ENCODE data around the gene CEP104. TPM values are rescaled to one million over a fixed set of nuclear protein-coding genes. Genes with fewer than 3 reads are reported as not detected.

The CEP104 gene
- total RNA-seq, 1 donor from 2014 or later: 40.3 TPM

DNA sequence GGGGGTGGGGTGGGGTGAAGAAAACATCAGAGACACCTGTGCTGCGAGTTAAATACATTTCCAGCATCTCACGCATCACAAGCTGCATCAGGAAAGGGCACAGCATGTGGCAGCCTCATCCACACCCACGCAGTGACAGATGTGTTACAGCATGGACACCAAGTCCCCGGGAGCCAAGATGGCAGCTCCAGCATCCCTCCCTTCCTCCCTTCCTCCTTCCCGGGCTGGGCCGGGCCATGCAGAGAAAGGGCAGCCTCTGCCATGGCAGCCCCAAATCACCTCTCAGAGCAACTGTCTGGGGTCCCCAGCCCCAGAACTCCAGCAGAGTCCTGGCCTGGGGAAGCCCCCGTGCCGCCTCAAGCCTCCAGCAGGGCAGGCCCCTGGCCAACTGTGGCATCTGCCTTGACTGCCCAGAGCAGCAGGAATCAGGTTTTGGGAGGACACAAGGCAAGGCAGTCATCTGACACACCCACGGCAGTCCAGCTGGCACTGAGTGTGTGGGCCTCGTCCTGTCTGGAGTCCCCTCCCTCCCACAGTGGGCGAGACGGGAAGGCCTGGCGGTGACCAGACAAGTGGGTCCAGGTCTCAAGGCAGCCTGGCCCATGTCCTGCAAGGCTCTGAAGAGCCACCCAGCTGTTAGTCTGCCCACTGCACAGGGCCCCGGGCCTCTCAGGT, 78.3 kb downstream of the CEP104 start:
- Mint-ChIP-seq H3K27me3 (ENCODE audit: unreplicated experiment) (peaks cover 3% of the 10 kb centered on the region), H3K4me3 (ENCODE audit: unreplicated experiment) (no peak overlapping the region), H3K36me3 (ENCODE audit: low read depth, unreplicated experiment) (peaks cover 28% of the 10 kb centered on the region), H3K4me1 (ENCODE audit: unreplicated experiment) (no peaks in the 10 kb centered on the region), H3K27ac (ENCODE audit: unreplicated experiment) (no peak overlapping the region), H3K9me3 (ENCODE audit: unreplicated experiment) (no peaks in the 10 kb centered on the region)
- TF ChIP-seq, protein P1, sequence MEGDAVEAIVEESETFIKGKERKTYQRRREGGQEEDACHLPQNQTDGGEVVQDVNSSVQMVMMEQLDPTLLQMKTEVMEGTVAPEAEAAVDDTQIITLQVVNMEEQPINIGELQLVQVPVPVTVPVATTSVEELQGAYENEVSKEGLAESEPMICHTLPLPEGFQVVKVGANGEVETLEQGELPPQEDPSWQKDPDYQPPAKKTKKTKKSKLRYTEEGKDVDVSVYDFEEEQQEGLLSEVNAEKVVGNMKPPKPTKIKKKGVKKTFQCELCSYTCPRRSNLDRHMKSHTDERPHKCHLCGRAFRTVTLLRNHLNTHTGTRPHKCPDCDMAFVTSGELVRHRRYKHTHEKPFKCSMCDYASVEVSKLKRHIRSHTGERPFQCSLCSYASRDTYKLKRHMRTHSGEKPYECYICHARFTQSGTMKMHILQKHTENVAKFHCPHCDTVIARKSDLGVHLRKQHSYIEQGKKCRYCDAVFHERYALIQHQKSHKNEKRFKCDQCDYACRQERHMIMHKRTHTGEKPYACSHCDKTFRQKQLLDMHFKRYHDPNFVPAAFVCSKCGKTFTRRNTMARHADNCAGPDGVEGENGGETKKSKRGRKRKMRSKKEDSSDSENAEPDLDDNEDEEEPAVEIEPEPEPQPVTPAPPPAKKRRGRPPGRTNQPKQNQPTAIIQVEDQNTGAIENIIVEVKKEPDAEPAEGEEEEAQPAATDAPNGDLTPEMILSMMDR (IDR thresholded peaks at IDR 0.05; ENCODE audit: unreplicated experiment): no peak
- DNase-seq (ENCODE audit: low spot score): no peak

DNA sequence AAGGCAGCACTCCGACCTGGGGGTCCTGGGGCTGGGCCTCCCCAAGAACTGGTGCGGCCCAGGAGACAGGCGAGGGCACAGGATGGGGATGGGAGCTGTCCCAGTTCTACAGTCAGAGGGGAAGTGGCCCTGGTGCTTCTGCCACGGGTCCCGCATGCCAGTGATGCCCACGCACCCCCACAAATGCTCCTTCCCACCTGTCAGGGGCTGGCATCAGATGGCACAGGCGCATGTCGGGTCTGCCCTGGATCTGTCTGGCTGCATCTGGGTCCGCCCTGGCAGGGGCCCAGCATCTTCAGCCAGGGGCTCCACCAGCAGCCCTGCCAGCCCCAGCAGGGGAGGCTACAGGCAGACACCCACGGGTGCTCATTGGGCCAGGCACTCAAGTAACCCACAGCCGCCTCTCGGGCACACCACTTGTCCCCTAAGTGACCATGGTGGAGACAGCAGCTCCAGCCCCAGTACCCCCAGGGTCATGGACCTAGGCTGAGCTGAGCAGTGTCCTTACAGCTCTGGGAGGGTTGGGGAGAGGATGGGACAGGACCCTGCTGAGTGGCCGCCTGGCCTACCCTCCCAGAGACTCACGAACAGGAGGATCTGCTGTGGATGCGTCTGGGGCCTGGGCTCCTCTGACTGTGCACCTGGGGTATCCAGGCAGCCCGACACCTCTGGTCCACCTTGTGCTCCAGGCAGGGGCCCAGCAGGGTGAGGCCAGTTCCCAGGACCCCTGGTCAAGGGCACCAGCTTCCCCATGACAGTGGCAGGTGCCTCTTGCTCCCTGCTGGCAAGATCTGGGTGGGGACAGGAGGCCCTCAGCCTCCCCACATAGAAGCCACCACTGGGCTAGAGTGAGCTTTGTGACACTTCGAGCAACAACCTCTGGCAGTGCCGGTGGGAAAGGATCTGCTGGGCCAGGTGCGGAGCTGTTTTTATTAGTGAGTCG, 79.1 kb downstream of the CEP104 start:
- TF ChIP-seq, protein P1 (IDR thresholded peaks at IDR 0.05; ENCODE audit: unreplicated experiment): no peak
- H3K4me3 Mint-ChIP-seq (ENCODE audit: unreplicated experiment): no peak overlapping the region
- peaks cover 3% of the 10 kb centered on the region for H3K27me3 Mint-ChIP-seq (ENCODE audit: unreplicated experiment)
- no peak for DNase-seq (ENCODE audit: low spot score)
- H3K4me1 Mint-ChIP-seq (ENCODE audit: unreplicated experiment): no peaks in the 10 kb centered on the region
- peaks cover 28% of the 10 kb centered on the region for H3K36me3 Mint-ChIP-seq (ENCODE audit: low read depth, unreplicated experiment)
- no peak overlapping the region for H3K27ac Mint-ChIP-seq (ENCODE audit: unreplicated experiment)
- H3K9me3 Mint-ChIP-seq (ENCODE audit: unreplicated experiment): no peaks in the 10 kb centered on the region

DNA sequence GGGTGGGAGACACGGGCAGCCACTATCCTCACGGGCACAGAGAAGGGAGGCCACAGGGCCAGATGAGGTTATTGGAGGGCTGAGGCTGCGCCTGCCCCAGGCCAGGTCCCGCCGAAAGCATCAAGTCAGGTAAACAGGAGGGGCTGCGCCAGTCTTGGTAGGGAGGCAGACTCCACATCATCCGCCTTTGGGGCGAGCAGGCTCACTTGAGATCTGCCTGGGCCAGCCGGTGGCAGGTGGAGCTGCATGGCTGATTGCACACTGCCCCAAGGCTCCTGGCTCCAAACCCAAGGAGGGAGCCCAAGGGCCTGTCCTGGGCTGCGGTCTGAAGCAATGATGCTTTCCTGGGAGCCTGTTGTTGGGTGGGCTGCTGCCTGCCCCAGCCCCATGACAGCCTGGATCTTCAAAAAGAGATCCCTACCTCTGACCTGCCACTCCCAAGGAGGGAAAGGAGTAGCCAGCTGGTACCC, 79.9 kb downstream of the CEP104 start:
- H3K4me3 Mint-ChIP-seq (ENCODE audit: unreplicated experiment): no peak overlapping the region
- no peaks in the 10 kb centered on the region for H3K9me3 Mint-ChIP-seq (ENCODE audit: unreplicated experiment)
- H3K36me3 Mint-ChIP-seq (ENCODE audit: low read depth, unreplicated experiment): peaks cover 24% of the 10 kb centered on the region
- peaks cover 3% of the 10 kb centered on the region for H3K27me3 Mint-ChIP-seq (ENCODE audit: unreplicated experiment)
- no peak for DNase-seq (ENCODE audit: low spot score)
- TF ChIP-seq, protein P1 (IDR thresholded peaks at IDR 0.05; ENCODE audit: unreplicated experiment): no peak
- no peaks in the 10 kb centered on the region for H3K4me1 Mint-ChIP-seq (ENCODE audit: unreplicated experiment)
- H3K27ac Mint-ChIP-seq (ENCODE audit: unreplicated experiment): no peak overlapping the region

DNA sequence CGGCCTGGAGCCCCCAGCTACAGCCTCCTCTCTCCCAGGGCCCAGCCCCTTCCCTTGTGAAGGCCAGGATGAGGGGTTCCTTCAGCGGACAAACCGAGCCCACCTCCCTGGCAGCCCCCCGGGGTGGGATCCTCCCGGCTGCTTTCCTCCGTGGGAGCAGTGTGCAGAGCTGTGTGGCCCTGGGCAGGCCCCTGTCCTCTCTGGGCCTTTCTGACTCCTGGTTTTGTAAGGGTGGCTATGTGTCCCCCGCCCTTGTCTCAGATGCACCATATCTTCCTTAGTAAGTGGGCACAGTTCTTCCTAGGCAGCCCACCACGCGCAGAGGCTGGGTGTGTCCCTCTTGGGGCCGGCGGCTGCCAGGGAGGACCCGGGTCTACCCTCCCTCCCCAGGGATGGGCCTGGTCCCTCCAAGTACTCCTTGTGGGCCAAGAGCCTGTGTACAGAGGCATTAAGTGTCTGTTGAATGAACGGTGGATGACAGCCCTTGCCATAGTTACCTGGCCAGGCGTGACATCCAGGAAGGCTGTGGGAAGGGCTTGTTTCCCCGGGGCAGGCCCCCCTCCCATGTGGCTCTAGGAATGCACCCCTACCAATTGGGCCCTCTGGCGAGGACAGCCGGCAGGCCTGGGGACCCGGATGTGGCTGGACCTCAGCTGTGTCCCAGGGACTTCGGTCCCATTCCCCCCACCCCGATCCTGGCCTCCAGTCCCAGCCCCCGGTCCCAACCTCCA, 80.6 kb downstream of the CEP104 start:
- no peak for DNase-seq (ENCODE audit: low spot score)
- TF ChIP-seq, protein P1 (IDR thresholded peaks at IDR 0.05; ENCODE audit: unreplicated experiment): no peak
- no peak overlapping the region for H3K4me3 Mint-ChIP-seq (ENCODE audit: unreplicated experiment)

More for the DNA sequence above, 80.6 kb downstream of the CEP104 start:
- Mint-ChIP-seq H3K4me1 (ENCODE audit: unreplicated experiment) (no peaks in the 10 kb centered on the region), H3K27me3 (ENCODE audit: unreplicated experiment) (peaks cover 3% of the 10 kb centered on the region), H3K36me3 (ENCODE audit: low read depth, unreplicated experiment) (peaks cover 18% of the 10 kb centered on the region), H3K9me3 (ENCODE audit: unreplicated experiment) (no peaks in the 10 kb centered on the region), H3K27ac (ENCODE audit: unreplicated experiment) (no peak overlapping the region)

All from endothelial cell (in vitro differentiated cells).